Right lobe of liver (tissue), 6 donors: ENCODE data around the gene GMDS. TPM values are rescaled to one million over a fixed set of nuclear protein-coding genes. Genes with fewer than 3 reads are reported as not detected.

Experiments used
- ATAC-seq, 4 donors: fragments of 200-7000 bp; cut with Tn5 transposase; one replicate each; pipeline ENCODE4 v1.9.1; 2020; ENCODE audit warnings: mild to moderate bottlenecking in 4 of 4, moderate library complexity in 4 of 4
- DNase-seq, 3 donors: peaks; one replicate each; pipeline ENCODE4 v3.0.0-alpha.2; 2020
- H3K27ac ChIP-seq, 3 donors: fragments of 200-600 bp; one replicate each; pipeline ENCODE4 v1.8.0; 2022
- H3K27me3 ChIP-seq, 2 donors: fragments of 200-600 bp; one replicate each; pipeline ENCODE4 v1.8.0; 2022
- H3K36me3 ChIP-seq, 4 donors: fragments of 200-600 bp; sonication (generic) in 1 of 4; one replicate each; pipeline versions ENCODE4 v1.5.1 to v1.8.0; 2017 to 2022; ENCODE audit warnings: control low read depth in 1 of 4
- H3K4me1 ChIP-seq, 4 donors: fragments of 200-600 bp; sonication (generic) in 1 of 4; one replicate each; pipeline versions ENCODE4 v1.5.1 to v1.8.0; 2017 to 2022; ENCODE audit warnings: control low read depth in 1 of 4
- H3K4me3 ChIP-seq, 3 donors: fragments of 200-600 bp; one replicate each; pipeline ENCODE4 v1.8.0; 2022
- H3K9me3 ChIP-seq, 4 donors: fragments of 200-600 bp; sonication (generic) in 1 of 4; one replicate each; pipeline versions ENCODE4 v1.5.1 to v1.8.0; 2017 to 2022; ENCODE audit warnings: control low read depth in 1 of 4
- POLR2A ChIP-seq: fragments of 450-650 bp; IDR thresholded peaks from one replicate; pipeline ENCODE4 v1.6.1; 2017; ENCODE audit warnings: antibody characterized with exemption, mild to moderate bottlenecking
- WGBS: methylation state at CpG from one replicate; pipeline ENCODE4 v1.1.6; 2018; ENCODE audit warnings: low coverage, low lambda C conversion rate; ENCODE audit not compliant: insufficient coverage; ENCODE audit errors: missing lambda C conversion rate; 5-methylcytosine and 5-hydroxymethylcytosine counted together
- intact Hi-C, 2 donors: fragments of 100-400 bp; cut with DNase I; formaldehyde crosslinking; loops; one replicate each; pipeline versions ENCODE4 v1.11.2 to v1.14.1; 2022
- total RNA-seq, 6 experiments: library from RNA; depleted of rRNA in 2 of 6; stranded (reverse); fragments of >200 nt in 2 of 6; fragmentation: NEBNext Ultra II Directional in 3 of 6; extraction: Animal tissue kit (Norgen Biotek cat#: 25700) in 3 of 6; gene quantifications; one replicate each; pipeline versions ENCODE4 v1.1.0 to v1.2.4, GENCODE V29; 2016 to 2023
- TF ChIP-seq, protein P1 (sequence below), 4 donors: fragments of 200-600 bp in 3 of 4; fragments of 450-650 bp in 1 of 4; IDR thresholded peaks; one replicate each; pipeline versions ENCODE4 v1.5.1 to v1.8.0; 2016 to 2022; ENCODE audit warnings: antibody characterized with exemption in 4 of 4, mild to moderate bottlenecking in 2 of 4
- donor health status: DM: no; HTN: yes; CAD: no.
- donor health status: DM: no; HTN: no; CAD: no.
- donor health status: DM: no; HTN: no; CAD: no.
- donor health status: DM: no; HTN: yes; CAD: no.
- donor health status: DM: no; HTN: yes; CAD: no.

Gene GMDS
- total RNA-seq, 6 experiments from 2014 or later, result 15.9 to 34.4 (median 23.4) TPM

DNA sequence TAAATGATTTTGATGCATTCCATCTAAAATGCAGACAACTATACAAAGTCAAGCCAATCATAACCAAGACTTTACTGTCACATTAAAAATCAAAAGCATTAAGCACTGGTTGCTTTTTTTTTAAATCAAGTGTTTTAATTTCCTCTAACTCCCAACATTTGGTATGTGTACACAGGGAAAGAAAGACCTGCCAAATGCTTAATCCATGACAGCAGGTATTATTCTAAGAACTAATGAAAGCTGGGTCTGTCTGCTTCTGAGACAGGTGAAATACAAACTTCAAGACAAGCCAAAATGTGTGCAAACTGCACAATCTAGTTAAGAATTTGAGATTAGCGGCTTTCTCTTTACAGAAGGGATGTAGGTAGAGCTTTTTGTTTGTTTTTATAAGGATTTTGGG lies 126.1 kb downstream of the GMDS start:
- no peak overlapping the region for H3K4me3 ChIP-seq
- no peaks in the 10 kb centered on the region for H3K36me3 ChIP-seq
- H3K9me3 ChIP-seq, result no peaks in the 10 kb centered on the region
- no peak overlapping the region for H3K27ac ChIP-seq
- TF ChIP-seq, protein P1, sequence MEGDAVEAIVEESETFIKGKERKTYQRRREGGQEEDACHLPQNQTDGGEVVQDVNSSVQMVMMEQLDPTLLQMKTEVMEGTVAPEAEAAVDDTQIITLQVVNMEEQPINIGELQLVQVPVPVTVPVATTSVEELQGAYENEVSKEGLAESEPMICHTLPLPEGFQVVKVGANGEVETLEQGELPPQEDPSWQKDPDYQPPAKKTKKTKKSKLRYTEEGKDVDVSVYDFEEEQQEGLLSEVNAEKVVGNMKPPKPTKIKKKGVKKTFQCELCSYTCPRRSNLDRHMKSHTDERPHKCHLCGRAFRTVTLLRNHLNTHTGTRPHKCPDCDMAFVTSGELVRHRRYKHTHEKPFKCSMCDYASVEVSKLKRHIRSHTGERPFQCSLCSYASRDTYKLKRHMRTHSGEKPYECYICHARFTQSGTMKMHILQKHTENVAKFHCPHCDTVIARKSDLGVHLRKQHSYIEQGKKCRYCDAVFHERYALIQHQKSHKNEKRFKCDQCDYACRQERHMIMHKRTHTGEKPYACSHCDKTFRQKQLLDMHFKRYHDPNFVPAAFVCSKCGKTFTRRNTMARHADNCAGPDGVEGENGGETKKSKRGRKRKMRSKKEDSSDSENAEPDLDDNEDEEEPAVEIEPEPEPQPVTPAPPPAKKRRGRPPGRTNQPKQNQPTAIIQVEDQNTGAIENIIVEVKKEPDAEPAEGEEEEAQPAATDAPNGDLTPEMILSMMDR (IDR thresholded peaks at IDR 0.05), result no peak
- no peak for TF ChIP-seq POLR2A
- H3K4me1 ChIP-seq, result no peaks in the 10 kb centered on the region
- ATAC-seq (no peak), DNase-seq (no peak)
- H3K27me3 ChIP-seq, result no peaks in the 10 kb centered on the region
- intact Hi-C loops, result loop anchor here in 1 of 2 donors (10.0 kb wide), 1 partner anchor 514 kb away; the partner anchor contains the start of gene FOXC1
- 80% methylated on average over 1 of the region's 1 CpG for WGBS

DNA sequence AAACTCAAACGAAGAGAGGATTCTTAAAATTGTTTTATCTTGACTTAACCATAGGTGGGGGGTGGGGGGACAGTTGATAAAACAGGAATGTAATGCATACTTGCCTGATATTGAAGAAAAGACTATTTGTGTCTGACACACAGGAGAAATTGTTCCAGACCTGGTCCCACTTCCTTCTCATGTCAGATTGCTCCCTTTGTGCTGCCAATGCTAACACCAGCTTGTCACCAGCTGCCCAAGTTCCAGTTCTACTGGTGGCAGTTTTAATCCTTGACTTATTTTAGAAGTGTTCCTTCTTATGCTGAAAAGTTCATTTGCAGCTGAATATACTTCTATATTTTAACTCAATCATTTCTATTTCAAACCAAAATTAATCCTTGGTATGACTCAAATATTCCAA lies 127.3 kb downstream of the GMDS start:
- no peaks in the 10 kb centered on the region for H3K27me3 ChIP-seq
- no peak for DNase-seq
- no peaks in the 10 kb centered on the region for H3K36me3 ChIP-seq
- no peak overlapping the region for H3K4me3 ChIP-seq
- TF ChIP-seq POLR2A, result no peak
- TF ChIP-seq, protein P1 (IDR thresholded peaks at IDR 0.05), result no peak
- no peak overlapping the region for H3K27ac ChIP-seq
- ATAC-seq, result no peak
- intact Hi-C loops, result loop anchor here in 1 of 2 donors (10.0 kb wide), 1 partner anchor 513 kb away; the partner anchor contains the start of gene FOXC1
- 62% methylated on average over 1 of the region's 1 CpG for WGBS
- H3K4me1 ChIP-seq, result no peaks in the 10 kb centered on the region
- H3K9me3 ChIP-seq, result no peaks in the 10 kb centered on the region

DNA sequence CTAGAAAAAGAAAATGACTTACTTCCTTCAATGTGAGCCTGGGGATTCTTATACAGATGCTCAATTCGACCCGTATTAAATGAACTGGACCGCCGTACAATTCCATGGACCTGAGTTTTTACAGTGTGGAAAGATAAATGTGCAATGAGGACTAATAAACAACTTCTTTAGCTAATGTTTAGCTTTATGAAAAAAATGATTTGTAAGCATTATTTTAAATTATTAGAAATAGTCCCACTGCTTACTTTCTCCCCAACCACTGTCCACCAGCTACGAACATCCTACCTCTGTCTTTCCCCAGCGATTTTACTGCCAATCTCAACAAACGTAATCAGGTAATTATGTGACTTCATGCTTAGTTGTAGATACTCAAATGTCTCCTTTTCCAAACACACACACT lies 128.0 kb downstream of the GMDS start:
- TF ChIP-seq POLR2A, result no peak
- TF ChIP-seq, protein P1 (IDR thresholded peaks at IDR 0.05), result no peak
- Histone ChIP-seq H3K9me3 (no peaks in the 10 kb centered on the region), H3K27me3 (no peaks in the 10 kb centered on the region), H3K36me3 (no peaks in the 10 kb centered on the region), H3K27ac (no peak overlapping the region), H3K4me3 (no peak overlapping the region), H3K4me1 (no peaks in the 10 kb centered on the region)
- ATAC-seq, result no peak
- DNase-seq, result no peak
- WGBS, result 95% methylated on average over 7 of the region's 7 CpGs
- intact Hi-C loops, result loop anchor here in 1 of 2 donors (10.0 kb wide), 1 partner anchor 513 kb away; the partner anchor contains the start of gene FOXC1

DNA sequence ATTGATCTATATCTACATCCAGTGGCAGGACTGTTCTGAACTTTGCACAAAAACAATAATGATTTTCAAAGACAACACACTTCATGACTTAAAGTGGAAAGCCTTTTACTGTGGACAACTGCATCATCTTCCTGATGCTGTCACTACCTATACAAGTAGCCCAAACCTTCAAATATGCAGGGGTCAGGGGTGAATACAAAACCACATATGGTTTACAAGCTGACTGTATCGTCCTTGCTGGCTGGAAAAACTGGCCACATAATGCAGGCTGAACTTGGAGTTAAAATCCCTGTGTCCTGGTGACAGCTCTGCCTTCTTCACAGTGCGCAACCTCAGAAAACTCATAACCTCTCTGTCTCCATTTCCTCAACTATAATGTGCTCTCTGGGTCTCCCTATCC lies 128.9 kb downstream of the GMDS start:
- H3K36me3 ChIP-seq, result no peaks in the 10 kb centered on the region
- no CpG with 5 or more reads among the region's 2 CpGs for WGBS
- DNase-seq, result no peak

More for the DNA sequence above, 128.9 kb downstream of the GMDS start:
- no peaks in the 10 kb centered on the region for H3K9me3 ChIP-seq
- TF ChIP-seq POLR2A, result no peak
- TF ChIP-seq, protein P1 (IDR thresholded peaks at IDR 0.05), result no peak
- H3K27ac ChIP-seq, result no peak overlapping the region
- no peaks in the 10 kb centered on the region for H3K27me3 ChIP-seq
- no peak overlapping the region for H3K4me3 ChIP-seq
- intact Hi-C loops, result loop anchor here in 1 of 2 donors (10.0 kb wide), 1 partner anchor 512 kb away; the partner anchor contains the start of gene FOXC1
- H3K4me1 ChIP-seq, result no peaks in the 10 kb centered on the region
- no peak for ATAC-seq
